Measurements from ENCODE around the gene NKIRAS1. TPM values are rescaled to one million over a fixed set of nuclear protein-coding genes. Genes with fewer than 3 reads are reported as not detected.

The NKIRAS1 gene
- total RNA-seq, 4 donors from 2014 or later = 3.6 to 25.0 (median 17.3) TPM

DNA sequence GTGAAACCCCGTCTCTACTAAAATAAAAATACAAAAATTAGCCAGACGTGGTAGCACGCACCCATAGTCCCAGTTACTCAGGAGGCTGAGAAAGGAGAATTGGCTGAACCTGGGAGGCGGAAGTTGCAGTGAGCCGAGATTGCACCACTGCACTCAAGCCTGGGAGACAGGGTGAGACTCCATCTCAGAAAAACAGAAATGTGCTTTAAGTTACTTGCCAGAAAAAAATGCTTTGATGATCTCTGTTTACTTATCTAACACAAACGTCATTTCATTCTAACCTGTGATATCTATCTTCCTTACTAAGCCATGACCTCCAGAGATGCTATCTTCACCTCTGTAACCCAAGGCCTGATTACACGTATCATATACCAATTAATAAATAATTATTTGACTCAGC is 7.4 kb downstream of the NKIRAS1 start:
- no peak overlapping the region for H3K27ac ChIP-seq
- TF ChIP-seq POLR2A (IDR thresholded peaks at IDR 0.05) = no peak
- TF ChIP-seq, protein P1, sequence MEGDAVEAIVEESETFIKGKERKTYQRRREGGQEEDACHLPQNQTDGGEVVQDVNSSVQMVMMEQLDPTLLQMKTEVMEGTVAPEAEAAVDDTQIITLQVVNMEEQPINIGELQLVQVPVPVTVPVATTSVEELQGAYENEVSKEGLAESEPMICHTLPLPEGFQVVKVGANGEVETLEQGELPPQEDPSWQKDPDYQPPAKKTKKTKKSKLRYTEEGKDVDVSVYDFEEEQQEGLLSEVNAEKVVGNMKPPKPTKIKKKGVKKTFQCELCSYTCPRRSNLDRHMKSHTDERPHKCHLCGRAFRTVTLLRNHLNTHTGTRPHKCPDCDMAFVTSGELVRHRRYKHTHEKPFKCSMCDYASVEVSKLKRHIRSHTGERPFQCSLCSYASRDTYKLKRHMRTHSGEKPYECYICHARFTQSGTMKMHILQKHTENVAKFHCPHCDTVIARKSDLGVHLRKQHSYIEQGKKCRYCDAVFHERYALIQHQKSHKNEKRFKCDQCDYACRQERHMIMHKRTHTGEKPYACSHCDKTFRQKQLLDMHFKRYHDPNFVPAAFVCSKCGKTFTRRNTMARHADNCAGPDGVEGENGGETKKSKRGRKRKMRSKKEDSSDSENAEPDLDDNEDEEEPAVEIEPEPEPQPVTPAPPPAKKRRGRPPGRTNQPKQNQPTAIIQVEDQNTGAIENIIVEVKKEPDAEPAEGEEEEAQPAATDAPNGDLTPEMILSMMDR (IDR thresholded peaks at IDR 0.05) = no peak
- H3K9me3 ChIP-seq = no peaks in the 10 kb centered on the region
- intact Hi-C loops (cut with DNase I; ENCODE audit: low total_unique reads) = no loop called here
- no peaks in the 10 kb centered on the region for H3K36me3 ChIP-seq
- H3K4me3 ChIP-seq = no peak overlapping the region
- DNase-seq = no peak
- H3K4me1 ChIP-seq = no peaks in the 10 kb centered on the region
- H3K27me3 ChIP-seq = no peaks in the 10 kb centered on the region

DNA sequence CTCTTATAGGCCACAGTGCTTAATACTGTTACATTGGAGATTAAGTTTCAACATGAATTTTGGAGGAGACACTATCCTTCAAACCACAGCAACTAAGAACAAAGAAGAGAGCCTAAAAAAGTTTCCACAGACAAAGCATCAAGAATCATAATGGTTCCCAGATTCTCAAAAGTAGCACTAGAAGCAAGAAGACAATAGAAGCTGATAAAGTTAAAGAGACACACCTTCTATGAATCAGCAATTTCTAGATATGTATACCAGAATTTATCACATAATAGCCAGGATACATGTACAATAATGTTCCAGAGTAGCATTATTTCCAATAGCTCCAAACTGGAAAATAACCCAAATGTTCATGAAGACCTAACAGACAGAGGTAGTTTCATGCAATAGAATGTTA is 12.2 kb downstream of the NKIRAS1 start:
- Histone ChIP-seq H3K4me3 (no peak overlapping the region), H3K36me3 (no peaks in the 10 kb centered on the region), H3K4me1 (no peaks in the 10 kb centered on the region), H3K9me3 (no peaks in the 10 kb centered on the region), H3K27ac (no peak overlapping the region), H3K27me3 (no peaks in the 10 kb centered on the region)
- intact Hi-C loops (cut with DNase I; ENCODE audit: low total_unique reads) = no loop called here
- TF ChIP-seq POLR2A (IDR thresholded peaks at IDR 0.05) = no peak
- TF ChIP-seq, protein P1 (IDR thresholded peaks at IDR 0.05) = no peak
- DNase-seq = no peak

DNA sequence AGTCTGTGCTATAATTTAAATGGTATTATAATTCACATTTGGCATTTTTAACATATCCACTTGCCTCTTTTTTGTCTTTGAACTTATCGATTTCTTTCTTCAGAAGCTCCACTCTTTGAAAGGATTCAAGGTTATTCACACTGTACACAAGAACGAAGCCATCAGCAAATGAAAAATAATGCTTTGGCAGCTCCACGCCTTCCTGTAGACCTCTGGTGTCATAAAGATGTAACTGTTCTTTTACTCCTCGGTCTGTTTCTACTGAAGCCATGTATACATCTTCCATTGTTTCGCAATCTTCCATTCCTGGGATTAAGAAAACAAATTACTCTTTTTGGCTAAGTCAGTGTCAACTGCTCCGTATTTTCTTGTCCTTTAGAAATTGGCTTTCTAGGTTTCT is 16.0 kb downstream of the NKIRAS1 start:
- H3K27me3 ChIP-seq = no peaks in the 10 kb centered on the region
- H3K9me3 ChIP-seq = no peaks in the 10 kb centered on the region
- H3K27ac ChIP-seq = no peak overlapping the region
- no peaks in the 10 kb centered on the region for H3K4me1 ChIP-seq
- H3K4me3 ChIP-seq = no peak overlapping the region
- no peaks in the 10 kb centered on the region for H3K36me3 ChIP-seq
- TF ChIP-seq, protein P1 (IDR thresholded peaks at IDR 0.05) = no peak
- no peak for TF ChIP-seq POLR2A (IDR thresholded peaks at IDR 0.05)
- DNase-seq = no peak
- intact Hi-C loops (cut with DNase I; ENCODE audit: low total_unique reads) = no loop called here

DNA sequence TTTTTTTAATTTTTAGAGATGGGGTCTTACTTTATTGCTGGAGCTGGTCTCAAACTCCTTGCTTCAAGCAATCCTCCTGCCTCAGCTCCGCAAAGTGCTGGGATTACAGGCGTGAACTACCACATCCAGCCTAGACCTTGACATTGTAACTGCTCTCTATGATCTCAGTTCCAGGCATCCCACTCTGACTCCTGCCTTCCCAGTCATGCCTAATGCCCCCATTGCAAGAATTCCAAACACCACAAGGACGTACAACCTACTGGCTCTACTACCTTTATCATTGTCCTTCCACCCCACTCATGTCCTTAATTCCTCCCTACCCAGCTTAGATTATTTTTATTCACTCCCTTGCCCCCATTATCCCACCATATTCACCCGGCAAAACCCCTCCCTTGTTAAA is 21.6 kb downstream of the NKIRAS1 start:
- Histone ChIP-seq H3K27me3 (no peaks in the 10 kb centered on the region), H3K9me3 (no peaks in the 10 kb centered on the region), H3K27ac (no peak overlapping the region), H3K4me1 (no peaks in the 10 kb centered on the region), H3K4me3 (no peak overlapping the region), H3K36me3 (no peaks in the 10 kb centered on the region)
- intact Hi-C loops (cut with DNase I; ENCODE audit: low total_unique reads) = no loop called here
- TF ChIP-seq, protein P1 (IDR thresholded peaks at IDR 0.05) = no peak
- TF ChIP-seq POLR2A (IDR thresholded peaks at IDR 0.05) = no peak
- no peak for DNase-seq

DNA sequence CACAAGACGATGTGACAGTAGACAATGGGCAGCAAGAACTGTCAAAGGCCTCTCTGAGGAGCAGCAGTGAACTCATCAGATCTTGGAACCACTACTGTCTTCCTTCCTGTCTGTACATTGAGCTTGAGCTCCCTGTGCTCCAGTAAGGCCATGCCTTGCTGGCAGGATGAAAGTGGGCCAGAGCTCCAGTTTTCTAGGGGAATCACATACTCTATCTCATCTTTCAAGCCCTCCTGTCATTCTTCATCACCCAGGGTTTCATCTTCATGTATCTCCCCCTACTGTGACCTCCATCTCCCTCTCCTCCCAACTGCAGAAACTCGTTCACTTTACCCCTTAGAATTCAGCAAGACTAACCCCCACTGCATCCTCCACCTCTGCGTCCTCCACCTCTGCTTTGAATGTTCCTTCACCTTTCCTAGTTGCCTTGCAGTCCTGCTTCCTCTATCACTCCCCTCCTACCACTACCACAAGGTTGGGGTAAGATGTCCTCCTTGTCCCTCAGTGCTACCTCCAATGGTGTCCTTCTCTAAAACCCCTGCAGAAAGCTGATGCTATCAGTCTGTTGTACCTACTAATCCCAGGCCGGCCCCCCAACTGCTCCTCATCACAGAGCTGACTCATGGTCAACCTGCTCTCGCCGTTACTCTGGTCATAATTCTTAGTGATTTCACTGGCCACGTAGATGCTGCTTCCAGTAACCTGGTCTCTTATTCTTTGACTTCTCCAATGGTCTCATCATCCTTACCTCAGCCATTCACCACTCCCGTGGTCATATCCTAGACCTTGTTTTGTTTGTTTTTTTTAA is 22.3 kb downstream of the NKIRAS1 start:
- no peak overlapping the region for H3K27ac ChIP-seq
- H3K36me3 ChIP-seq = no peaks in the 10 kb centered on the region
- TF ChIP-seq, protein P1 (IDR thresholded peaks at IDR 0.05) = no peak
- no peak for TF ChIP-seq POLR2A (IDR thresholded peaks at IDR 0.05)
- H3K4me3 ChIP-seq = no peak overlapping the region
- H3K4me1 ChIP-seq = no peaks in the 10 kb centered on the region
- no peak for DNase-seq
- H3K27me3 ChIP-seq = no peaks in the 10 kb centered on the region
- intact Hi-C loops (cut with DNase I; ENCODE audit: low total_unique reads) = no loop called here
- no peaks in the 10 kb centered on the region for H3K9me3 ChIP-seq

Measured in uterus (tissue), 4 donors.